ENCODE measurements around the gene RNF123.

Gene RNF123

DNA sequence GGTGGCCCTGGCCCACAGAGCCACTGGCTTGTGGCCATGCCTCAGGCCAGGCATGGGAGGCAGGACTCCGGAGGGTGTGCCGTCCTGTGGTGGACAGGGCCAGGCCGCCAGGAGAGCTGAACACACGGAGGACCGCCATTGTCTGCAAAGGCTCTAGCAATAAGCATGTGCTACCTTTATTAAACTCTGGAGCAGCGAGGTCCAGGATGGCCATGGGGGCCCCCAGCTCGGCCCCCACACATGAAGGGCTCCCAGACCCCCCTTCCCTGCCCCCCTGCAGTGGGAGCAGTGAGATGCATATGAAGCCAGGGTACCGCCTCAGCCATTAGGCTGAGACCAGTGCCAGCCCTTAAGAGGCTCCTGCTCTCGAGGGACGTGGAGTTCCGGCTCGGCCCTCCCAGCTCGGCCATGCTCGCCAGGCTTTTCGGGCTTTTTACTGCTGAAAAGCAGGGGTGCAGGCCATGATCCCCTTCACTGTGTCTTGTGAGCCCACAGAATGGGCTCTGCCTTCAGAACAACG lies 27.4 kb downstream of the RNF123 start:
- Mint-ChIP-seq H3K4me1 (ENCODE audit: low read depth in 2 of 2) (peaks cover 16 to 25% of the 10 kb centered on the region in 2 donors), H3K27me3 (no peaks in the 10 kb centered on the region), H3K9me3 (no peaks in the 10 kb centered on the region), H3K27ac (no peak overlapping the region), H3K36me3 (ENCODE audit: insufficient read depth) (peaks cover 34% of the 10 kb centered on the region), H3K4me3 (no peak overlapping the region)
- DNase-seq: no peak
- no peak for ATAC-seq (replicated peaks)

DNA sequence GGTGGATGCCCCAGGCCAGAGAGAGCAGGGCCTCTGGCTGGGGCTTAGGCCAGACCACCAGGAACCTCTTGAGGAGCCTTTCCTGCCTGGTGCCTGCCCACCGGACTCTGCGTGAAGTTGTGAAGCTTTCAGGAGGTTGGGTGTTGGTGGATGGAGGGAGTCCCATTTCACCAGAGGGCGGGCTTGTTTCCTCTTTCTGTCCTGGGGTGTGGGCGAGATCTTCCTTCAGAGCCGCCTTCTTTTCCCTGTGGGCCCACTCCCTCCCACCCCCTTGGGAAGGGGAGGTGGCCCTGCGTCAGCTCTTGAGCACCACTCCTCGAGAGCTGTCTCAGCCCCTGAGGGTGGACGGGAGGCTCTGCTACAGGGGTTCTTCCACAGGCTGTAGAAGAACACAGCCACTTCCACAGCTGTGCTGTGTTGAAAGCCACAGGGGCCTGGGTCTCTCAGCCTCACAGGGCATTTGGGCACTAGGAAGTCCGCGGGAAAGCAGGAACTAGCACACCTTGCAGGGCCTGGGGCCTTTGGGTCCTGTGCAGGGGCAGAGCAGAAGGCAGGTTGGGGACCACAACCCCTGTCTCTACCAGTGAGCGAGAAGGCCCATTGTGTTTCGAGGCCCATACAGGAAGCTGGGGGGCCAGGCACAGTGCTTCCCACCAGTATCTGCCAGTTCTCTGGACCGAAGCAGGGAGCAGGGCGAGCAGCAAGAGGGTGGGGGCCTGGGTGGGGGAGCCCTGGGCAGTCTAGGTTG lies 28.0 kb downstream of the RNF123 start:
- Mint-ChIP-seq H3K4me3 (peak overlapping the region; percentile 45 to 51), H3K9me3 (no peaks in the 10 kb centered on the region), H3K27me3 (no peaks in the 10 kb centered on the region), H3K36me3 (ENCODE audit: insufficient read depth) (peaks cover 37% of the 10 kb centered on the region), H3K4me1 (ENCODE audit: low read depth in 2 of 2) (peaks cover 16 to 29% of the 10 kb centered on the region in 2 donors), H3K27ac (no peak overlapping the region)
- no peak for ATAC-seq (replicated peaks)
- DNase-seq: no peak

DNA sequence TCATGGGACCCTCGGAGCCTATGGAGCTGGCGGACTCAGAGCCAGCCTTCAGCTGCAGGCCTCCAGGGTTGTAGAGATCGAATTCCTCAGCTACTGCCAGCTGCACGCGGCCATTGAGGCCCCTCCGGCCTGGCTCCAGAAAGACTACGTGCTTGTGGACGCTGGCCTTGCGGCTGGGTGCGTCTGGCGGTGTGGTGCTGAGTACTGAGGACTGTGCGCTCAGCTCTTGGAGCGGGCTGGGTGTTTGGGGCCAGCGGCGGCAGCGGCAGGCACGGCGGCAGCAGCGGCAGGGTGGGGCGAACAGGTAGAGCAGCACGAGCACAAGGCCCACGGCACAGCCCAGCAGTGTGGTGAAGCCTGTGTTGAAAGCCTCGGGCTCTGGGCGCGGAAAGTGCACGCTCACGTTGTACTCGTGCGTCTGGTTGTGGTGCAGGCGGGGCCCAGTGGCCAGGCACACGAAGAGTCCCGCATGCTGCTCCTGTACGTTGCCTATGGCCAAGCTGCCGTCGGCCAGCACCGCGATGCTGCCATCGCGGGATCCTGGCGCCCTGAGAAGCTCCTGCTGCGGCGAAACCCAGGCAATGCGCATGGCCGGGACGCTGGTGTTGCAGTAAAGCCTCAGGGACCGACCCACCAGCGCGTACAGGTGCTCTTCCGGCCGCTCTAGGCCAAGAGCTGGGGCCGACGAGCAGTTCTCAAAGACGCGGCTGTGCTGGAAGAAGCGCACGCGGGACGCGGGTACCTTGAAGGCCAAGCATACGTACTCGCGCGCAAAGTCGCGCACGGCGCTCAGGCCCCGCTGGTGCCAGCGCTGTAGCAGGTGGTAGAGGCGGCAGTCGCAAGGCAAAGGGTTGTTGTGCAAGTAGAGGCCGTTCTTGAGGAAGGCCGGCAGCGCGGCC lies 28.9 kb downstream of the RNF123 start:
- Mint-ChIP-seq H3K9me3 (no peaks in the 10 kb centered on the region), H3K36me3 (ENCODE audit: insufficient read depth) (peaks cover 44% of the 10 kb centered on the region), H3K27ac (peak overlapping the region in 1 of 2 donors; percentile 89), H3K27me3 (no peaks in the 10 kb centered on the region), H3K4me1 (ENCODE audit: low read depth in 2 of 2) (peaks cover 22 to 37% of the 10 kb centered on the region in 2 donors), H3K4me3 (peak overlapping the region; percentile 87 to 95)
- ATAC-seq (replicated peaks) (no peak), DNase-seq (no peak)

DNA sequence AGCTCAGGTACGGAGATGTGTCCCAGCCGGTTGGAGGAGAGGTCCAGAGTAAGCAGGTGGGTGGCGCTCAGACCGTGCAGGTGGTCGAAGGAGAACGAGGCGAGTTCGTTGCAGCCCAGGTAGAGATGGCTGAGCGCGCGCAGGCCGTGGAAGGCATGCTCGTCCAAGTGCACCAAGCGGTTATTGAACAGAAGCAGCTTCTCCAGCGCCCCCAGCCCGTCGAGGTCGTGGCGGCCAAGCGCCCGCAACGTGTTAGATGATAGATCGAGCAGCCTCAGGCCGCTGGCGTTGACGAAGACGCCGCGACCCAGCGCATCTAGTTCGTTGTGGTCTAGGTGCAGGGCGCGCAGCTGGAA lies 29.5 kb downstream of the RNF123 start:
- no peaks in the 10 kb centered on the region for H3K9me3 Mint-ChIP-seq
- H3K27me3 Mint-ChIP-seq: no peaks in the 10 kb centered on the region
- H3K4me3 Mint-ChIP-seq: peak overlapping the region; percentile 87 to 95
- DNase-seq (no peak), ATAC-seq (replicated peaks) (no peak)
- H3K4me1 Mint-ChIP-seq (ENCODE audit: low read depth in 2 of 2): peaks cover 24 to 37% of the 10 kb centered on the region in 2 donors
- peaks cover 50% of the 10 kb centered on the region for H3K36me3 Mint-ChIP-seq (ENCODE audit: insufficient read depth)
- H3K27ac Mint-ChIP-seq: peak overlapping the region in 1 of 2 donors; percentile 89

DNA sequence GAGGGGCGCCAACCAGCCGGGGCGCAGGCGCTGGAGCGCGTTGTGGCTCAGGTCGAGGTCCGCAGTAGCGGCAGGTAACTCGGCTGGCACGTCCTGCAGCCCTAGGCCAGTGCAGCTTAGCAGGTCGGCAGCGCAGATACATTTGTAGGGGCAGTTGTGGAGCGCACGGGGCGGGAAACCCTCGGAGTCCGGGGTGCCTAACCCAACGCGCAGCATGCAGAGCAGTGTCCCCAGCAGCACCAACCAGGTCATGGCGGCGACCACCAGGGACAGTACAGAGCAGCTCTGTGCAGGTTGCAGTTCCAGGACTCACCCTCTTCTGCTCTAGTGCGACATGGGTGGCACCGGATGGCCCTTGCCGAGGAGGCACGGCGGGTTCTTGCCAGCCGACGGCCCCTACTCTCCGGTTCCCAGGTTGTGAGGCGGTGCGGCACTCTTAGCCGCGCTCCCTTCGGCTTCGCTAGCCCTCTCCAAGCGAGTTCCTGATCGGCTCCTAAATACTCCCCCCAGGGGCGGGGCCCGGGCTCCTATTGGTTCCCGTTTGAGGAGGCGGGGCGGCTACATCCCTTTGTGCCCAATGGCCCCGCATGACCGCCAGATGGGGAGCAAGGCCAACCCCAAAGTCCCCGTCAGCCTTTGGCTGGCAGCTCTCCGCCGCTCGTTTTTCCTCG lies 30.0 kb downstream of the RNF123 start, which contains the start of gene AMIGO3:
Gene AMIGO3, minus strand, starts transcription at position 471 of the 671 bp plus-strand sequence. Its CDS starts 219 bp downstream, at position 252.
- DNase-seq (peak; percentile 87 to 91 (median 91)), ATAC-seq (replicated peaks) (peak; percentile 71)
- peaks cover 55% of the 10 kb centered on the region for H3K36me3 Mint-ChIP-seq (ENCODE audit: insufficient read depth)
- H3K4me1 Mint-ChIP-seq (ENCODE audit: low read depth in 2 of 2): peaks cover 27 to 38% of the 10 kb centered on the region in 2 donors
- no peaks in the 10 kb centered on the region for H3K9me3 Mint-ChIP-seq
- H3K4me3 Mint-ChIP-seq: peak within 1 kb of the TSS; percentile 87 to 95
- no peaks in the 10 kb centered on the region for H3K27me3 Mint-ChIP-seq
- H3K27ac Mint-ChIP-seq: peak within 1 kb of the TSS; percentile 89 to 93

DNA sequence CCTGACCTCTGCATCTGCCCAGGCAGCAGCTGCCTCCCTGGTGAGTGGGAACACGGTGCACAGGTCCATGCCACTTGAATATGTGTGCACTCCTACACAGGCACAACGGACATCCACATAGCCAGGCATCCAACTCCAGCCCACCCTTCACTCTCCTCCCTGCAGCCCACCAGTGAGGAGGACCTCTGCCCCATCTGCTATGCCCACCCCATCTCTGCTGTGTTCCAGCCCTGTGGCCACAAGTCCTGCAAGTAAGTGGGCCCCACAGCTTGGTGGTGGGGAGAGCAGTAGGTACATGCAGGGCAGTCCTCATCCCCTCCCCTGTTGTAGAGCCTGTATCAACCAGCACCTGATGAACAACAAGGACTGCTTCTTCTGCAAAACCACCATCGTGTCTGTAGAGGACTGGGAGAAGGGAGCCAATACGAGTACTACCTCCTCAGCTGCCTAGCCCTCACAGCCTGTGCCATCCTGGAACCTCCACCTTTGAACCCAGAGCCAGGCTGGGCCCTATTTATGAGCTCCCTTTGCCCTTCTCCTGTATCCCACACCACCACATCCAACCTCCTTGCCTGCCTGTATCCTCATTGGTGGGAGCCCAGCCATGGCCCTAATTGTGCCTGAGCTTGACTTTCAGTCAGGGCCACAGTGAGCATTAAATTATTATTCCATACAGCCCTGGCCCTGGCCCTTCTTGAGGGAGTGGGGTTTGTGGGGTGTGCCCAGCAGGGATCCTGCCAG lies 31.7 kb downstream of the RNF123 start:
- Mint-ChIP-seq H3K36me3 (ENCODE audit: insufficient read depth) (peaks cover 56% of the 10 kb centered on the region), H3K27ac (no peak overlapping the region), H3K9me3 (no peaks in the 10 kb centered on the region), H3K4me3 (peak overlapping the region; percentile 15 to 31), H3K27me3 (no peaks in the 10 kb centered on the region), H3K4me1 (ENCODE audit: low read depth in 2 of 2) (peaks cover 32 to 38% of the 10 kb centered on the region in 2 donors)
- ATAC-seq (replicated peaks) (no peak), DNase-seq (no peak)

DNA sequence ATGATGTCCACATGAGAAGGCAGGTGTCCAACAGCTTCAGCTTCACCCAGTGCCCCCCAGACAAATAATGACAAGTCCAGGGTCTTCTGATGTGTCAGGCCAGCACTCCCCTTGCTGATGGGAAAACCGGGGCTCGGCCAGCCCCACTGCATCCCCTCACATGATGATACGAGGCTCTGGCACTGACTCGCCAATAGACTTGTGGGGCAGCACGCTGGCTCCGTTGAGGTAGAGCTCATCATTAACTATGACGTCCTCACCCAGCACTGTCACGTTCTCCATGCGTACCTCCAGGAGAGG lies 32.2 kb downstream of the RNF123 start:
- H3K4me1 Mint-ChIP-seq (ENCODE audit: low read depth in 2 of 2): peaks cover 32 to 38% of the 10 kb centered on the region in 2 donors
- no peak for DNase-seq
- H3K27me3 Mint-ChIP-seq: no peaks in the 10 kb centered on the region
- peak overlapping the region in 1 of 2 donors; percentile 99 for H3K27ac Mint-ChIP-seq
- no peak for ATAC-seq (replicated peaks)
- peak overlapping the region in 1 of 2 donors; percentile 31 for H3K4me3 Mint-ChIP-seq
- H3K36me3 Mint-ChIP-seq (ENCODE audit: insufficient read depth): peaks cover 56% of the 10 kb centered on the region
- H3K9me3 Mint-ChIP-seq: no peaks in the 10 kb centered on the region

DNA sequence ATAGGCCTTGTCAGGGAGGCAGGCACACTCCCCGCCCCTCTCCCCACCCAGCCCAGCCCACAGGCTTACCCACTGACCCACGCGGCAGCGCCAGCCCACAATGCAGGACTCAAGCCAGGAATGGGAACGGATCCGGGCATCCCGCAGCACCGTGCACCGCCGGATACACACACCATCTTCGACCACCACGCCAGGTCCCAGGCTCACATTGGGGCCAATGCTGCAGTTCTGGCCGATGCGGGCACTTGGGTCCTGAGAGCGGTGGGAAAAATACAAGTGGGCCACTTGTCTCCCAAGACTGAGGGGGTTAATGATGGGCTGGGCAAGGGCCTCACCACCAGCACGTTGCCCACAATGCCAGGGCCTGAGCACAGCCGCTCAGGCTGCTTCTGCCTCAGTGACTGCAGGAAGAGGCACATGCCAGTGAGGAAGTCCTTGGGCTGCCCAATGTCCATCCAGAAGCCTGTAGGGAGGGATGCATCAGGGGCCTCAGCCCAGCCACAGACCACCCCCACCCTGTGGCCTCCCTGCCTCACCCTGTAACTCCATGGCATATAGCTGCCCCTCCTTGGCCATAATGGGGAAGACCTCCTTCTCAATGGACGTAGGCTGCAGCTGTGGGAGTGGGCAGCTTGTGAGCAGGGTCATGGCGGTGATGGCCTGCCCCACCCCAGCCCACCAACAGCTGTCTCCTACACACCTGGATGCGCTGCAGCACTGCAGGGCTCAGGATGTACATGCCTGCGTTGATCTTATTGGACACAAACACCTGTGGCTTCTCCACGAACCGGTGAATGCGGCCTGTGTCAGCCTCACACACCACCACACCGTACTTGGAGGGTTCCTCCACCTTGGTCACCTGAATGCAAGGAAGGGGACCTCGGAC lies 32.8 kb downstream of the RNF123 start:
- Mint-ChIP-seq H3K36me3 (ENCODE audit: insufficient read depth) (peaks cover 56% of the 10 kb centered on the region), H3K9me3 (no peaks in the 10 kb centered on the region), H3K4me1 (ENCODE audit: low read depth in 2 of 2) (peaks cover 32 to 38% of the 10 kb centered on the region in 2 donors), H3K27me3 (no peaks in the 10 kb centered on the region), H3K4me3 (peak overlapping the region; percentile 89 to 96), H3K27ac (peak overlapping the region; percentile 95 to 99)
- ATAC-seq (replicated peaks) (no peak), DNase-seq (no peak)

DNA sequence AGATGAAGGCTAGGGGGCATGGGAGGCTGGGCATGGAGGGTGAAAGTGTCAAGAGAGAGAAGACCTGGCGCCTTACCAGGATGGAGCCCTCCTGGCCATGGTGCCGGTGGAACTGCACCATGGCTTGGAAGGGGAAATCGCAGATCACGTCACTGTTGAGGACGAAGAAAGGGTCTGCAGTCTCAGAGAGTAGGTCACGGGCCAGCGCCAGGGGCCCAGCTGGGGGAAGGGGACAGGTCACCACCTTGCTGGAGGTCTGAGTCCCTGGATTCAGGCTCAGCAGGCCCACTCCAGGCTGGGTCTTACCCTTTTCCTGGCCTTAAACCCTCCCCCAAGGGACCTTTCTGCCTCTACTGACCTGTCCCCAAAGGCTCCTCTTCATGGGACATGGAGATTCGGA lies 33.5 kb downstream of the RNF123 start:
- Mint-ChIP-seq H3K4me3 (peak overlapping the region; percentile 89 to 96), H3K9me3 (no peaks in the 10 kb centered on the region), H3K27ac (peak overlapping the region; percentile 95 to 99), H3K36me3 (ENCODE audit: insufficient read depth) (peaks cover 56% of the 10 kb centered on the region), H3K27me3 (no peaks in the 10 kb centered on the region), H3K4me1 (ENCODE audit: low read depth in 2 of 2) (peaks cover 32 to 38% of the 10 kb centered on the region in 2 donors)
- ATAC-seq (replicated peaks): no peak
- no peak for DNase-seq

DNA sequence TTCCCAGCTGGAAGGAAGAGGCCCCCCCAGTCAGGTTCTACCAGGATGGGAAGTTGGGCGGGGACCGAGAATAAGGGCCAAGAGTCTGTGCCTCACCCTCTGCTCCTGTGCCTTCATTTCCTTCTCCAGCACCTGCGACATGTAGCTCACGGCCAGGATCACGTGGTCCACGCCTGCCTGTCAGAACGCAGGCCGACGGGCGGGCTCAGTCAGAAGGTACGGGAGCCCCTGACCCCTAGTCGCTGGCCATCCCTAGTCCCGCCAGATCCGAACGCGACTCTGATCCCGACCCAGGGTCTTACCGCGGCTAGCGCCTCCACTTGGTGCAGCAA lies 33.9 kb downstream of the RNF123 start:
- Mint-ChIP-seq H3K36me3 (ENCODE audit: insufficient read depth) (peaks cover 56% of the 10 kb centered on the region), H3K9me3 (no peaks in the 10 kb centered on the region), H3K4me3 (peak overlapping the region; percentile 89 to 96), H3K4me1 (ENCODE audit: low read depth in 2 of 2) (peaks cover 32 to 38% of the 10 kb centered on the region in 2 donors), H3K27ac (peak overlapping the region; percentile 95 to 99), H3K27me3 (no peaks in the 10 kb centered on the region)
- peak; percentile 37 to 43 (median 42) for DNase-seq
- peak; percentile 13 for ATAC-seq (replicated peaks)

DNA sequence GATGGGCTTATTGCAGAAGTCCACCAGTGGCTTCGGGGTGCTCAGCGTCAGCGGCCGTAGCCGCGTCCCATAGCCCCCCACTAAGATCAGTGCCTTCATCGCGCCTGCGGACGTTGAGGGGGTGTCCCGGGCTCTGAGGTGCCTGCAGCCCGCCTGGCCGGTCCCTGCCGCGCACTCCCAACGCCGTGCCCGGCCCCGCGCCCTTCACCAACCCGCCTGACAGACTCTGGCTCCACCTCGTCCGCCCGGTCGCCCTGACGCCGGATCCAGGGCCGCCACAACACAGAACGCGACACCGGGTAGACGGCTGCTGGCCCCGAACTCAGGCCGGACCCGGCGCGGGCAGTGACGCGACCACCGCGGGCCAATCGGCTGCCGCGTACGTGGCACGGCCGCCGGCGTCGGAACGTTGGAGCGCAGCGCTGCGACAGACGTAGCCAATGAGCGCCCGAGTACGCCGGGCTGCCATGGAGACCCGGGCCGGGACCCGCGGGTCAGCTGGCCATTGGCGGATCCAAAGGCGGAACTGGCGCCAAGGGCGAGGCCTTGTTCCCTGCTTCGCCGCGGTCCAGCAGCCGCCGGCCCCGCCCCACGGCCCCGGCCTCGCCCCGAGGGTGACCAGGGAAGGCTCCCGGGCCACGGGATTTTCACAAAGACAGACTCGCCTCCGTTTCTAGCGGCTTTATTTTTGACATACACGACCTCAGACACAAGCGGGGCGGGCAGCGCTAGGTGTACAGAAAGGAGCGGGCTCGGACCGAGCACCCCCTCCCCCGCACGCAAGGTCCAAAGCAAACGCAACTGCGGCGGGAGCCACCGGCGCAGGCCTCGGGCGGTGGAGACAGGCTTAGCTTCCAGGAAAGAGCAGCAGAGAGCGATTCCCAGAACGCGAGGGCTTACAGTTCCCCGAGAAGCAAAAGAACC lies 34.5 kb downstream of the RNF123 start, which contains the start of gene GMPPB:
Gene GMPPB, minus strand, starts transcription at position 324 of the 924 bp plus-strand sequence. Its CDS starts 225 bp downstream, at position 99.
- H3K4me1 Mint-ChIP-seq (ENCODE audit: low read depth in 2 of 2): peaks cover 27 to 33% of the 10 kb centered on the region in 2 donors
- H3K36me3 Mint-ChIP-seq (ENCODE audit: insufficient read depth): peaks cover 51% of the 10 kb centered on the region
- DNase-seq (peak; percentile 86 to 91 (median 87)), ATAC-seq (replicated peaks) (peak; percentile 75)
- peak within 1 kb of the TSS; percentile 89 to 96 for H3K4me3 Mint-ChIP-seq
- H3K27ac Mint-ChIP-seq: peak within 1 kb of the TSS; percentile 95 to 99
- H3K27me3 Mint-ChIP-seq: no peaks in the 10 kb centered on the region
- no peaks in the 10 kb centered on the region for H3K9me3 Mint-ChIP-seq

Measured in effector memory CD8-positive, alpha-beta T cell (primary cell).